Liver (tissue), 9 donors: ENCODE measurements around the gene LTB4R2. TPM values are rescaled to one million over a fixed set of nuclear protein-coding genes. Genes with fewer than 3 reads are reported as not detected.

Experiments
- DNase-seq: peaks from one replicate; pipeline ENCODE4 v3.0.0-alpha.2; 2017; ENCODE audit warnings: low spot score
- H3K27ac ChIP-seq, 2 donors: one replicate each; pipeline ENCODE4 v1.7.0; 2013; ENCODE audit warnings: inconsistent platforms in 2 of 2, low read length in 2 of 2, control low read depth in 1 of 2, low read depth in 1 of 2, mild to moderate bottlenecking in 1 of 2
- H3K27me3 ChIP-seq, 4 donors: one replicate each; pipeline versions ENCODE4 v1.6.1 to v1.7.0; 2013; ENCODE audit warnings: low read length in 3 of 4, inconsistent platforms in 1 of 4, mild to moderate bottlenecking in 1 of 4, moderate library complexity in 1 of 4; ENCODE audit not compliant: control insufficient read depth in 4 of 4, insufficient read depth in 4 of 4
- H3K36me3 ChIP-seq, 4 donors: one replicate each; pipeline versions ENCODE4 v1.6.1 to v1.7.0; 2013; ENCODE audit warnings: low read length in 3 of 4, mild to moderate bottlenecking in 3 of 4, low read depth in 1 of 4, moderate library complexity in 1 of 4; ENCODE audit not compliant: control insufficient read depth in 4 of 4, insufficient read depth in 3 of 4
- H3K4me1 ChIP-seq, 4 donors: one replicate each; pipeline versions ENCODE4 v1.6.1 to v1.7.0; 2013; ENCODE audit warnings: low read length in 3 of 4, mild to moderate bottlenecking in 3 of 4, moderate library complexity in 1 of 4; ENCODE audit not compliant: control insufficient read depth in 4 of 4, insufficient read depth in 4 of 4
- H3K4me3 ChIP-seq, 3 donors: one replicate each; pipeline versions ENCODE4 v1.6.1 to v1.7.0; 2013; ENCODE audit warnings: low read length in 3 of 3, control low read depth in 1 of 3, low read depth in 1 of 3, mild to moderate bottlenecking in 1 of 3
- H3K9ac ChIP-seq, 2 donors: one replicate each; pipeline ENCODE4 v1.7.0; 2013; ENCODE audit warnings: low read length in 2 of 2, mild to moderate bottlenecking in 2 of 2, moderate library complexity in 2 of 2, control low read depth in 1 of 2, low read depth in 1 of 2
- H3K9me3 ChIP-seq, 4 donors: one replicate each; pipeline versions ENCODE4 v1.6.1 to v1.7.0; 2013; ENCODE audit warnings: low read length in 3 of 4; ENCODE audit not compliant: control insufficient read depth in 4 of 4
- CTCF ChIP-seq: fragments of 150-350 bp; IDR thresholded peaks from 2 replicates; pipeline ENCODE4 v1.5.1; 2017; ENCODE audit warnings: improper control_type of control experiment, low read depth, low read length; ENCODE audit not compliant: missing input control
- EGR1 ChIP-seq, 2 donors: IDR thresholded peaks; 2 replicates each; pipeline ENCODE4 v1.6.1; 2016 to 2018; ENCODE audit warnings: antibody characterized with exemption in 2 of 2, low read depth in 2 of 2
- FOXA1 ChIP-seq: IDR thresholded peaks from 2 replicates; pipeline ENCODE4 v1.6.1; 2016; ENCODE audit warnings: antibody characterized with exemption
- FOXA2 ChIP-seq: IDR thresholded peaks from 2 replicates; pipeline ENCODE4 v1.6.1; 2016; ENCODE audit warnings: antibody characterized with exemption
- GABPA ChIP-seq, 2 donors: IDR thresholded peaks in 1 of 2; conservative IDR thresholded peaks in 1 of 2; 2 replicates each; pipeline ENCODE4 v1.6.1; 2016; ENCODE audit warnings: antibody characterized with exemption in 2 of 2, mild to moderate bottlenecking in 1 of 2, moderate library complexity in 1 of 2
- HNF4G ChIP-seq: IDR thresholded peaks from 2 replicates; pipeline ENCODE4 v1.6.1; 2016; ENCODE audit warnings: antibody characterized with exemption
- JUND ChIP-seq, 2 donors: IDR thresholded peaks; 2 replicates each; pipeline ENCODE4 v1.6.1; 2016; ENCODE audit warnings: antibody characterized with exemption in 2 of 2
- MAX ChIP-seq: IDR thresholded peaks from 2 replicates; pipeline ENCODE4 v1.6.1; 2016; ENCODE audit warnings: antibody characterized with exemption
- NR2F2 ChIP-seq: IDR thresholded peaks from 2 replicates; pipeline ENCODE4 v1.6.1; 2016; ENCODE audit warnings: antibody characterized with exemption
- RAD21 ChIP-seq, 2 donors: IDR thresholded peaks; 2 replicates each; pipeline ENCODE4 v1.6.1; 2016; ENCODE audit warnings: antibody characterized with exemption in 2 of 2, mild to moderate bottlenecking in 2 of 2
- REST ChIP-seq: IDR thresholded peaks from 2 replicates; pipeline ENCODE4 v1.6.1; 2016; ENCODE audit warnings: antibody characterized with exemption, mild to moderate bottlenecking
- RXRA ChIP-seq, 2 donors: IDR thresholded peaks; 2 replicates each; pipeline ENCODE4 v1.6.1; 2017 to 2018; ENCODE audit warnings: antibody characterized with exemption in 2 of 2, mild to moderate bottlenecking in 1 of 2
- SP1 ChIP-seq: IDR thresholded peaks from 2 replicates; pipeline ENCODE4 v1.6.1; 2018; ENCODE audit warnings: antibody characterized with exemption, mild to moderate bottlenecking
- TAF1 ChIP-seq: conservative IDR thresholded peaks from 2 replicates; pipeline ENCODE4 v1.6.1; 2016; ENCODE audit warnings: antibody characterized with exemption, mild to moderate bottlenecking
- YY1 ChIP-seq: IDR thresholded peaks from 2 replicates; pipeline ENCODE4 v1.6.1; 2016; ENCODE audit warnings: antibody characterized with exemption, mild to moderate bottlenecking
- WGBS: extraction: QIAGEN DNeasy Blood & Tissue Kit; methylation state at CpG from one replicate; pipeline ENCODE4 v1.1.7; 2013; 5-methylcytosine and 5-hydroxymethylcytosine counted together
- polyA plus RNA-seq, 2 donors: library from polyadenylated mRNA; stranded (reverse) in 1 of 2; unstranded in 1 of 2; fragments of 200-250 nt in 1 of 2; fragments of >200 nt in 1 of 2; fragmentation: Nextera tagmentation in 1 of 2; extraction: Ambion mirVana in 1 of 2; gene quantifications; one replicate each; pipeline versions ENCODE4 v1.2.1 to v1.2.3, GENCODE V29; 2013 to 2015
- total RNA-seq, 2 donors: library from RNA; depleted of rRNA; stranded (reverse); fragments of >200 nt; gene quantifications; one replicate each; pipeline ENCODE4 v1.2.3, GENCODE V29; 2014
- TF ChIP-seq, protein P1 (sequence below): IDR thresholded peaks from 2 replicates; pipeline ENCODE4 v1.6.1; 2016; ENCODE audit warnings: antibody characterized with exemption
- TF ChIP-seq, protein P2 (sequence below): IDR thresholded peaks from 2 replicates; pipeline ENCODE4 v1.6.1; 2016; ENCODE audit warnings: antibody characterized with exemption
- donor health status: healthy.
- donor health status: healthy.
- donor health status: healthy.
- donor health status: healthy.
- donor health status: healthy.

The LTB4R2 gene
- total and polyA plus RNA-seq, 4 donors = 0.28 to 11.3 (median 1.9) TPM

GRCh38 chr14:24292118-24292807 lies 17.7 kb upstream of the LTB4R2 start:
- Histone ChIP-seq H3K27ac (no peak overlapping the region), H3K9me3 (no peaks in the 10 kb centered on the region), H3K4me1 (peaks cover 2 to 48% (median 47%) of the 10 kb centered on the region in 4 donors), H3K4me3 (no peak overlapping the region), H3K9ac (no peak overlapping the region), H3K27me3 (no peaks in the 10 kb centered on the region), H3K36me3 (peaks cover 5 to 39% (median 25%) of the 10 kb centered on the region in 4 donors)
- no peak for TF ChIP-seq NR2F2
- TF ChIP-seq EGR1 (IDR thresholded peaks at IDR 0.05; ENCODE audit: low read depth in 2 of 2) = no peak
- TF ChIP-seq RXRA (IDR thresholded peaks at IDR 0.05) = no peak
- no peak for TF ChIP-seq RAD21 (IDR thresholded peaks at IDR 0.05)
- TF ChIP-seq, protein P1, sequence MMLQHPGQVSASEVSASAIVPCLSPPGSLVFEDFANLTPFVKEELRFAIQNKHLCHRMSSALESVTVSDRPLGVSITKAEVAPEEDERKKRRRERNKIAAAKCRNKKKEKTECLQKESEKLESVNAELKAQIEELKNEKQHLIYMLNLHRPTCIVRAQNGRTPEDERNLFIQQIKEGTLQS = no peak
- no peak for TF ChIP-seq FOXA1
- TF ChIP-seq TAF1 = no peak
- TF ChIP-seq CTCF = no peak
- no peak for TF ChIP-seq FOXA2
- no peak for TF ChIP-seq MAX
- no peak for TF ChIP-seq GABPA (IDR thresholded peaks at IDR 0.05 in 1 of 2, conservative IDR thresholded peaks at IDR 0.05 in 1 of 2)
- TF ChIP-seq SP1 = no peak
- no peak for TF ChIP-seq JUND (IDR thresholded peaks at IDR 0.05)
- TF ChIP-seq HNF4G = no peak
- TF ChIP-seq REST = no peak
- TF ChIP-seq, protein P2, sequence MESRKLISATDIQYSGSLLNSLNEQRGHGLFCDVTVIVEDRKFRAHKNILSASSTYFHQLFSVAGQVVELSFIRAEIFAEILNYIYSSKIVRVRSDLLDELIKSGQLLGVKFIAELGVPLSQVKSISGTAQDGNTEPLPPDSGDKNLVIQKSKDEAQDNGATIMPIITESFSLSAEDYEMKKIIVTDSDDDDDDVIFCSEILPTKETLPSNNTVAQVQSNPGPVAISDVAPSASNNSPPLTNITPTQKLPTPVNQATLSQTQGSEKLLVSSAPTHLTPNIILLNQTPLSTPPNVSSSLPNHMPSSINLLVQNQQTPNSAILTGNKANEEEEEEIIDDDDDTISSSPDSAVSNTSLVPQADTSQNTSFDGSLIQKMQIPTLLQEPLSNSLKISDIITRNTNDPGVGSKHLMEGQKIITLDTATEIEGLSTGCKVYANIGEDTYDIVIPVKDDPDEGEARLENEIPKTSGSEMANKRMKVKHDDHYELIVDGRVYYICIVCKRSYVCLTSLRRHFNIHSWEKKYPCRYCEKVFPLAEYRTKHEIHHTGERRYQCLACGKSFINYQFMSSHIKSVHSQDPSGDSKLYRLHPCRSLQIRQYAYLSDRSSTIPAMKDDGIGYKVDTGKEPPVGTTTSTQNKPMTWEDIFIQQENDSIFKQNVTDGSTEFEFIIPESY = no peak
- TF ChIP-seq YY1 = no peak
- no peak for DNase-seq
- 85% methylated on average over 11 of the region's 11 CpGs for WGBS
